HepG2 (cell line): ENCODE results near the gene DLX4. TPM values are rescaled to one million over a fixed set of nuclear protein-coding genes. Genes with fewer than 3 reads are reported as not detected.
A peak's percentile ranks its signal among the peaks of the same experiment; 100 is the strongest.

Experiments used
- AHR ChIP-seq: IDR thresholded peaks from 2 replicates; pipeline ENCODE4 v1.6.1; 2018; ENCODE audit warnings: missing genetic modification reagents, missing compliant biosample characterization
- ATF7-NPFF ChIP-seq: sonication (generic); formaldehyde crosslinking; IDR thresholded peaks from 2 replicates; pipeline ENCODE4 v1.8.1; 2023; ENCODE audit warnings: mild to moderate bottlenecking, low read depth, missing genetic modification reagents, moderate library complexity
- BORCS8-MEF2B ChIP-seq: sonication (generic); formaldehyde crosslinking; IDR thresholded peaks from 2 replicates; pipeline ENCODE4 v1.8.0; 2022; ENCODE audit warnings: mild to moderate bottlenecking, missing genetic modification reagents
- CEBPB ChIP-seq: IDR thresholded peaks from 2 replicates; pipeline ENCODE4 v1.6.1; 2011; ENCODE audit warnings: low read depth, low read length, improper control_type of control experiment, borderline replicate concordance
- CEBPG ChIP-seq: IDR thresholded peaks from 2 replicates; pipeline ENCODE4 v1.6.1; 2016
- CENPX ChIP-seq: sonication (generic); formaldehyde crosslinking; IDR thresholded peaks from 2 replicates; pipeline ENCODE4 v1.9.0; 2021; ENCODE audit warnings: mild to moderate bottlenecking, missing genetic modification reagents, moderate library complexity
- ELF3 ChIP-seq: IDR thresholded peaks from 2 replicates; pipeline ENCODE4 v1.6.1; 2016; ENCODE audit warnings: missing genetic modification reagents, missing compliant biosample characterization
- FOSL1 ChIP-seq: sonication (generic); formaldehyde crosslinking; IDR thresholded peaks from 2 replicates; pipeline ENCODE4 v1.9.0; 2021; ENCODE audit warnings: missing genetic modification reagents, borderline replicate concordance
- HNRNPLL ChIP-seq: fragments of 200-400 bp; formaldehyde crosslinking; IDR thresholded peaks from 2 replicates; pipeline ENCODE4 v1.6.1; 2017; ENCODE audit warnings: mild to moderate bottlenecking, low read depth, low read length; ENCODE audit not compliant: poor library complexity, severe bottlenecking
- JUN ChIP-seq: sonication (generic); formaldehyde crosslinking; IDR thresholded peaks from 2 replicates; pipeline ENCODE4 v1.4.0; 2020; ENCODE audit warnings: mild to moderate bottlenecking, missing genetic modification reagents
- KDM2A ChIP-seq: sonication (generic); formaldehyde crosslinking; IDR thresholded peaks from 2 replicates; pipeline ENCODE4 v1.4.0; 2020; ENCODE audit warnings: low read depth, missing genetic modification reagents, borderline replicate concordance
- KLF9 ChIP-seq: IDR thresholded peaks from 2 replicates; pipeline ENCODE4 v1.6.1; 2016; ENCODE audit warnings: low read depth
- SKIL ChIP-seq: sonication (generic); formaldehyde crosslinking; IDR thresholded peaks from 2 replicates; pipeline ENCODE4 v1.8.0; 2022; ENCODE audit warnings: missing genetic modification reagents, mild to moderate bottlenecking, moderate library complexity, borderline replicate concordance
- SOX6 ChIP-seq, 2 experiments: fragments of 450-650 bp in 1 of 2; sonication (generic) in 1 of 2; formaldehyde crosslinking in 1 of 2; IDR thresholded peaks; 2 replicates each; pipeline versions ENCODE4 v1.4.0 to v1.6.1; 2017 to 2020; ENCODE audit warnings: antibody characterized with exemption in 1 of 2, mild to moderate bottlenecking in 1 of 2, missing genetic modification reagents in 1 of 2
- ZFY ChIP-seq: sonication (generic); formaldehyde crosslinking; IDR thresholded peaks from 2 replicates; pipeline ENCODE4 v1.4.0; 2020; ENCODE audit warnings: missing genetic modification reagents
- ZIK1 ChIP-seq: sonication (generic); formaldehyde crosslinking; IDR thresholded peaks from 2 replicates; pipeline ENCODE4 v1.5.0; 2020; ENCODE audit warnings: mild to moderate bottlenecking, low read depth, missing genetic modification reagents, borderline replicate concordance
- ZNF501 ChIP-seq: sonication (generic); formaldehyde crosslinking; IDR thresholded peaks from 2 replicates; pipeline ENCODE4 v1.5.1; 2020; ENCODE audit warnings: mild to moderate bottlenecking, moderate library complexity, missing genetic modification reagents
- ZNF543 ChIP-seq: sonication (generic); formaldehyde crosslinking; IDR thresholded peaks from 2 replicates; pipeline ENCODE4 v1.4.0; 2020; ENCODE audit warnings: mild to moderate bottlenecking, missing genetic modification reagents
- ZNF687 ChIP-seq: sonication (generic); formaldehyde crosslinking; IDR thresholded peaks from 2 replicates; pipeline ENCODE4 v1.5.1; 2020; ENCODE audit warnings: mild to moderate bottlenecking, missing genetic modification reagents, moderate library complexity
- polyA plus RNA-seq, 8 experiments: library from polyadenylated mRNA; depleted of rRNA in 3 of 8; stranded (reverse) in 7 of 8; unstranded in 1 of 8; fragments of >200 nt; fragmentation: Illumina TruSeq in 4 of 8; extraction: Trizol in 4 of 8; gene quantifications; 2 replicates each; pipeline versions ENCODE4 v1.2.1 to v1.2.3, GENCODE V29; 2011 to 2016; ENCODE audit warnings: low read depth in 4 of 8, missing spikeins in 1 of 8, mixed read lengths in 1 of 8; ENCODE audit not compliant: insufficient read depth in 1 of 8
- total RNA-seq, 5 experiments: library from RNA; depleted of rRNA; stranded (reverse); fragments of >200 nt; fragmentation: Illumina TruSeq; extraction: Trizol; gene quantifications; 2 replicates each; pipeline ENCODE4 v1.2.3, GENCODE V29; 2016; ENCODE audit warnings: low read depth in 1 of 5
- TF ChIP-seq, protein P1 (sequence below): sonication (generic); formaldehyde crosslinking; IDR thresholded peaks from 2 replicates; pipeline ENCODE4 v1.4.0; 2020; ENCODE audit warnings: missing genetic modification reagents
- TF ChIP-seq, protein P2 (sequence below): sonication (generic); formaldehyde crosslinking; IDR thresholded peaks from 2 replicates; pipeline ENCODE4 v1.4.0; 2020; ENCODE audit warnings: missing genetic modification reagents

DLX4 gene
- total and polyA plus RNA-seq, 2 of the 13 experiments (the other 11 are each of a cell fraction or from before 2014, with no cell fraction given), result 0.55 to 2.3 TPM

- TF ChIP-seq, protein P1, sequence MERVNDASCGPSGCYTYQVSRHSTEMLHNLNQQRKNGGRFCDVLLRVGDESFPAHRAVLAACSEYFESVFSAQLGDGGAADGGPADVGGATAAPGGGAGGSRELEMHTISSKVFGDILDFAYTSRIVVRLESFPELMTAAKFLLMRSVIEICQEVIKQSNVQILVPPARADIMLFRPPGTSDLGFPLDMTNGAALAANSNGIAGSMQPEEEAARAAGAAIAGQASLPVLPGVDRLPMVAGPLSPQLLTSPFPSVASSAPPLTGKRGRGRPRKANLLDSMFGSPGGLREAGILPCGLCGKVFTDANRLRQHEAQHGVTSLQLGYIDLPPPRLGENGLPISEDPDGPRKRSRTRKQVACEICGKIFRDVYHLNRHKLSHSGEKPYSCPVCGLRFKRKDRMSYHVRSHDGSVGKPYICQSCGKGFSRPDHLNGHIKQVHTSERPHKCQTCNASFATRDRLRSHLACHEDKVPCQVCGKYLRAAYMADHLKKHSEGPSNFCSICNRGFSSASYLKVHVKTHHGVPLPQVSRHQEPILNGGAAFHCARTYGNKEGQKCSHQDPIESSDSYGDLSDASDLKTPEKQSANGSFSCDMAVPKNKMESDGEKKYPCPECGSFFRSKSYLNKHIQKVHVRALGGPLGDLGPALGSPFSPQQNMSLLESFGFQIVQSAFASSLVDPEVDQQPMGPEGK, result peak; percentile 85
- TF ChIP-seq ELF3 (peak; percentile 74), ZNF543 (CRISPR knock-in tag) (0 out of 2 replicates have a peak, but pooled peaks have one; percentile 52), ZNF687 (CRISPR knock-in tag) (peak; percentile 80), ZFY (peak; percentile 79), HNRNPLL (peak; percentile 77), JUN (peak; percentile 57; the same call in 1 of the 2 replicates), BORCS8-MEF2B (0 out of 2 replicates have a peak, but pooled peaks have one; percentile 42), KLF9 (CRISPR knock-in tag) (no peak), CENPX (CRISPR knock-in tag) (no peak), SKIL (no peak), ATF7-NPFF (peak; percentile 34; the same call in 1 of the 2 replicates), FOSL1 (CRISPR knock-in tag) (peak; percentile 75; the same call in 1 of the 2 replicates), ZNF501 (CRISPR knock-in tag) (peak; percentile 37; the same call in 1 of the 2 replicates), SOX6 (IDR thresholded peaks at IDR 0.05) (no peak), SOX6 (CRISPR knock-in tag; IDR thresholded peaks at IDR 0.05) (peak; percentile 41; the same call in 1 of the 2 replicates), CEBPB (peak; percentile 91), ZIK1 (CRISPR knock-in tag) (0 out of 2 replicates have a peak, but pooled peaks have one; percentile 54), KDM2A (CRISPR knock-in tag) (peak; percentile 46; the same call in 1 of the 2 replicates), CEBPG (CRISPR knock-in tag) (peak; percentile 93), AHR (CRISPR knock-in tag) (peak; percentile 29; the same call in 1 of the 2 replicates)
- TF ChIP-seq, protein P2, sequence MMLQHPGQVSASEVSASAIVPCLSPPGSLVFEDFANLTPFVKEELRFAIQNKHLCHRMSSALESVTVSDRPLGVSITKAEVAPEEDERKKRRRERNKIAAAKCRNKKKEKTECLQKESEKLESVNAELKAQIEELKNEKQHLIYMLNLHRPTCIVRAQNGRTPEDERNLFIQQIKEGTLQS (CRISPR knock-in tag), result peak; percentile 93
These were observed 421 bp upstream of the DLX4 start (continued) for GRCh38 chr17:49968405-49969133.
